Kidney epithelial cell (primary cell): ENCODE measurements around the gene PCBP3. TPM values are rescaled to one million over a fixed set of nuclear protein-coding genes. Genes with fewer than 3 reads are reported as not detected.
A peak's percentile ranks its signal among the peaks of the same experiment; 100 is the strongest.
"Not testable (repeated sequence)": the region's sequence is repeated elsewhere in the genome, so short reads cannot be mapped to it uniquely, and the experiment has no call there.

Experiments used
- DNase-seq: peaks from one replicate; pipeline ENCODE4 v3.0.0-alpha.2; 2010; ENCODE audit warnings: low read depth
- H3K27me3 ChIP-seq: 2 replicates; pipeline ENCODE4 v1.6.0; 2011; ENCODE audit warnings: low read length; ENCODE audit not compliant: control insufficient read depth, insufficient read depth
- H3K36me3 ChIP-seq: 2 replicates; pipeline ENCODE4 v1.5.1; 2011; ENCODE audit warnings: low read length; ENCODE audit not compliant: control insufficient read depth, insufficient read depth
- H3K4me3 ChIP-seq: 2 replicates; pipeline ENCODE4 v1.5.1; 2011; ENCODE audit warnings: low read depth, mild to moderate bottlenecking, control low read depth, low read length
- total RNA-seq: library from RNA; depleted of rRNA; stranded (reverse); fragments of >200 nt; gene quantifications from 2 replicates; pipeline ENCODE4 v1.2.3, GENCODE V29; 2015
- TF ChIP-seq, protein P1 (sequence below): IDR thresholded peaks from 2 replicates; pipeline ENCODE4 v1.5.1; 2011; ENCODE audit warnings: mild to moderate bottlenecking, moderate library complexity, low read length, control low read depth, inconsistent platforms; ENCODE audit not compliant: insufficient read depth, poor library complexity, severe bottlenecking

PCBP3 gene
- total RNA-seq, 1 donor from 2014 or later: 1.3 TPM

- TF ChIP-seq, protein P1, sequence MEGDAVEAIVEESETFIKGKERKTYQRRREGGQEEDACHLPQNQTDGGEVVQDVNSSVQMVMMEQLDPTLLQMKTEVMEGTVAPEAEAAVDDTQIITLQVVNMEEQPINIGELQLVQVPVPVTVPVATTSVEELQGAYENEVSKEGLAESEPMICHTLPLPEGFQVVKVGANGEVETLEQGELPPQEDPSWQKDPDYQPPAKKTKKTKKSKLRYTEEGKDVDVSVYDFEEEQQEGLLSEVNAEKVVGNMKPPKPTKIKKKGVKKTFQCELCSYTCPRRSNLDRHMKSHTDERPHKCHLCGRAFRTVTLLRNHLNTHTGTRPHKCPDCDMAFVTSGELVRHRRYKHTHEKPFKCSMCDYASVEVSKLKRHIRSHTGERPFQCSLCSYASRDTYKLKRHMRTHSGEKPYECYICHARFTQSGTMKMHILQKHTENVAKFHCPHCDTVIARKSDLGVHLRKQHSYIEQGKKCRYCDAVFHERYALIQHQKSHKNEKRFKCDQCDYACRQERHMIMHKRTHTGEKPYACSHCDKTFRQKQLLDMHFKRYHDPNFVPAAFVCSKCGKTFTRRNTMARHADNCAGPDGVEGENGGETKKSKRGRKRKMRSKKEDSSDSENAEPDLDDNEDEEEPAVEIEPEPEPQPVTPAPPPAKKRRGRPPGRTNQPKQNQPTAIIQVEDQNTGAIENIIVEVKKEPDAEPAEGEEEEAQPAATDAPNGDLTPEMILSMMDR: no peak
- H3K4me3 ChIP-seq: no peak overlapping the region
These were observed 25.9 kb downstream of the PCBP3 start for GRCh38 chr21:45669382-45669781.

DNA sequence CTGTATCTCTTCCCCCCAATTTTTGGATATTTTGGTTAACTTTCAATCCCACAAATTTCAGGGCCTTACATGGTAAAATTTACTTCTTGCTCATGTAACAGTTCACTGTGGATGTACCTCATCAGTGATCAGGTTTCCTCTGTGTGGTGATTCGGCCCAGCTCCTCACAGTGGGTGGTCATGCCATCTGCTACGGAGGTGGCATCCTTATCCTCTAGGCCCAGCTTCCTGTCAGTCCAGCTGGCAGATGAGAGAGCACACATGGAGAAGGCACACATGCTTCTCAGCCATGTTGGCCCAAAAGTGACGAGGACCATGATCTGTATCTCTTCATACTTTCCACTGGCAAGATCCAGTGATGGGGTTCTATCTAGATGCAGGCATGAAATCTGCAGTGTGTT, 27.2 kb downstream of the PCBP3 start:
- H3K4me3 ChIP-seq: no peak overlapping the region
- H3K36me3 ChIP-seq: no peaks in the 10 kb centered on the region
- no peak for DNase-seq
- TF ChIP-seq, protein P1: no peak
- H3K27me3 ChIP-seq: no peaks in the 10 kb centered on the region

More at GRCh38 chr21:45669382-45669781, 25.9 kb downstream of the PCBP3 start:
- no peak for DNase-seq
- no peaks in the 10 kb centered on the region for H3K36me3 ChIP-seq
- H3K27me3 ChIP-seq: no peaks in the 10 kb centered on the region

GRCh38 chr21:45678790-45679189, 35.3 kb downstream of the PCBP3 start:
- not testable (repeated sequence) for H3K36me3 ChIP-seq, DNase-seq, H3K4me3 ChIP-seq, H3K27me3 ChIP-seq

DNA sequence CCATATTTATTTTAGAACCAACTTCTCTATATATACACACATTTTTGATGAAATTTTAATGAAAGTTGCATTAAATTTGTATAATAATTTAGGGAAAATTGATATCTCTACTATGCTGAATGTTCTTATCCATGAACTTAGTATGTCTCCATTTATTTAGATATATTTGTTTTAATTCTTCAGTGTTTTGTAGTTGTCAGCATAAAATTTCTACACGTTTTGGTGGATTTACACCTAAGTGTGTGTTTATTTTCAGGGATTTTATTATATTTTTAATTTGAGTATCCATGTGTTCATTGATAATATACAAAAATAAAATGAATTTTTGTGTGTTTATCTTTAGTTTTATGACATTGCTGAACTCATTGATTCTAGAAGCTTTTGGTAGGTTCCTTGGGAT, 36.7 kb downstream of the PCBP3 start:
- H3K4me3 ChIP-seq: no peak overlapping the region
- no peak for DNase-seq
- H3K27me3 ChIP-seq: no peaks in the 10 kb centered on the region
- TF ChIP-seq, protein P1: no peak
- no peaks in the 10 kb centered on the region for H3K36me3 ChIP-seq

DNA sequence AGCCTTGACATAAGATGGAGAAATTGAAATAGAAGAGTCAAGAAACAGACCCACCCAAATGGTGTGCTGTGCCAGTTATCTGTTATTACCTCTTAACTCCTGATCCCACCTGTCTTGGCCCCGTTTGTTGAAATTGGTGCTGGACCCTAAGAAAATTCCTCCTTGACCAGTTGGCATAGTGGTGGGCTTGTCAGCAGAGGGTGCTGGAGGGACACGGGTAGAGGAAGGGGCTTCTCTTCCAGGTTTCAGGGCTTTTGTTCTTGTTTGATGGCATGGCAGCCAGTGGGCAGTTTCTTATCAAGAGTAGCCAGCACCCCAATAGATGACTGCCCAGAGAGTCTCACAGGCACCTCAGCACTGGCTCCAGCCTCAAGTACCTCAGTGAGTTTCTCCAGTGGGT, 51.6 kb downstream of the PCBP3 start:
- DNase-seq: no peak
- H3K27me3 ChIP-seq: no peaks in the 10 kb centered on the region
- no peak overlapping the region for H3K4me3 ChIP-seq
- TF ChIP-seq, protein P1: peak; percentile 4
- H3K36me3 ChIP-seq: no peaks in the 10 kb centered on the region

DNA sequence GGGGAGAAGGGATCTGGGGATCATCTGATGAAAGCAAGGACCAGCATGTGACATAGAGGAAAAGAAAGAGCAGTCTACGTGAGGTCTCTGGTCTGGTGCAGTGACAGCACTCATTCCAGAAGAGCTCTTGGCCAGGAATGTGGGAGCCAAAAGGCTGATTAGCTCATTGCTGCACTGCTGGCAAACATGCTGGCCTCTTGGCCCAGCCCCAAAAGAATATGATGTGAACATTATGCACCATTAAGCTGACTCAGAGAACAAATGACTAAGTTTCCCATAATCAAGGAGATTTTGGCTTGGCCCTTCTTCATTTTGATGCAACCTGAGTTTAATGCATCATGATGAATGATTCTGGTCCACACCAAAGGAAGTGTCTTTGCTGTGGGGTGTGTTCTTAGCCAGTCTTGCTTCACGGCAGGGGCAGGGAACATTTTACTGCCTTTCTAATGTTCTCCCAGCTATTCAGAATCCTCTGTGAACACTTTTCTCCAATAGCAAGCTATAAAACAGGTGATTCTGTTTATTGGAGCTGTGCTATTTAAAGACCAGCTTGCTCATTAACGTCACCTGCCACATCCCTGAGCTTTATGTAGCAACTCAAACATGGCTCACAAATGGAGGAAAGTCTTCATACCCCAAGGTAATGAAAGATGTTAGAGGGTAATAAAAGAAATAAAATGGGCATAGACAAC, 55.1 kb downstream of the PCBP3 start:
- no peaks in the 10 kb centered on the region for H3K27me3 ChIP-seq
- TF ChIP-seq, protein P1: no peak
- no peak for DNase-seq
- no peaks in the 10 kb centered on the region for H3K36me3 ChIP-seq
- no peak overlapping the region for H3K4me3 ChIP-seq
